ENCODE measurements around the gene SIPA1L2.

Gene SIPA1L2, protein sequence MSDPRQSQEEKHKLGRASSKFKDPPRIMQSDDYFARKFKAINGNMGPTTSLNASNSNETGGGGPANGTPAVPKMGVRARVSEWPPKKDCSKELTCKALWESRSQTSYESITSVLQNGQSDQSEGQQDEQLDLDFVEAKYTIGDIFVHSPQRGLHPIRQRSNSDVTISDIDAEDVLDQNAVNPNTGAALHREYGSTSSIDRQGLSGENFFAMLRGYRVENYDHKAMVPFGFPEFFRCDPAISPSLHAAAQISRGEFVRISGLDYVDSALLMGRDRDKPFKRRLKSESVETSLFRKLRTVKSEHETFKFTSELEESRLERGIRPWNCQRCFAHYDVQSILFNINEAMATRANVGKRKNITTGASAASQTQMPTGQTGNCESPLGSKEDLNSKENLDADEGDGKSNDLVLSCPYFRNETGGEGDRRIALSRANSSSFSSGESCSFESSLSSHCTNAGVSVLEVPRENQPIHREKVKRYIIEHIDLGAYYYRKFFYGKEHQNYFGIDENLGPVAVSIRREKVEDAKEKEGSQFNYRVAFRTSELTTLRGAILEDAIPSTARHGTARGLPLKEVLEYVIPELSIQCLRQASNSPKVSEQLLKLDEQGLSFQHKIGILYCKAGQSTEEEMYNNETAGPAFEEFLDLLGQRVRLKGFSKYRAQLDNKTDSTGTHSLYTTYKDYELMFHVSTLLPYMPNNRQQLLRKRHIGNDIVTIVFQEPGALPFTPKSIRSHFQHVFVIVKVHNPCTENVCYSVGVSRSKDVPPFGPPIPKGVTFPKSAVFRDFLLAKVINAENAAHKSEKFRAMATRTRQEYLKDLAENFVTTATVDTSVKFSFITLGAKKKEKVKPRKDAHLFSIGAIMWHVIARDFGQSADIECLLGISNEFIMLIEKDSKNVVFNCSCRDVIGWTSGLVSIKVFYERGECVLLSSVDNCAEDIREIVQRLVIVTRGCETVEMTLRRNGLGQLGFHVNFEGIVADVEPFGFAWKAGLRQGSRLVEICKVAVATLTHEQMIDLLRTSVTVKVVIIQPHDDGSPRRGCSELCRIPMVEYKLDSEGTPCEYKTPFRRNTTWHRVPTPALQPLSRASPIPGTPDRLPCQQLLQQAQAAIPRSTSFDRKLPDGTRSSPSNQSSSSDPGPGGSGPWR (N-terminal part only)
- long read RNA-seq, donor 1, partial matches to known transcripts: 0 of 2 reads
- long read RNA-seq, donor 1, other reads (novel, unspliced or antisense): 0 of 2 reads
- long read RNA-seq, donor 2, partial matches to known transcripts: 0 of 1 reads
- long read RNA-seq, donor 2, other reads (novel, unspliced or antisense): 0 of 1 reads
- long read RNA-seq, donor 3, partial matches to known transcripts: 0 of 2 reads
- long read RNA-seq, donor 3, other reads (novel, unspliced or antisense): 0 of 2 reads
- long read RNA-seq, donor 4, partial matches to known transcripts: 0 of 4 reads
- long read RNA-seq, donor 4, other reads (novel, unspliced or antisense): 0 of 4 reads
- long read RNA-seq, donor 5: 0 reads
- long read RNA-seq, donor 6, full-length matches to known transcripts: 3 of 3 reads
- long read RNA-seq, donor 6, partial matches to known transcripts: 0 of 3 reads
- long read RNA-seq, donor 6, other reads (novel, unspliced or antisense): 0 of 3 reads
- long read RNA-seq, donor 7: 0 reads
- long read RNA-seq, donor 8, partial matches to known transcripts: 0 of 1 reads
- long read RNA-seq, donor 8, other reads (novel, unspliced or antisense): 0 of 1 reads

DNA sequence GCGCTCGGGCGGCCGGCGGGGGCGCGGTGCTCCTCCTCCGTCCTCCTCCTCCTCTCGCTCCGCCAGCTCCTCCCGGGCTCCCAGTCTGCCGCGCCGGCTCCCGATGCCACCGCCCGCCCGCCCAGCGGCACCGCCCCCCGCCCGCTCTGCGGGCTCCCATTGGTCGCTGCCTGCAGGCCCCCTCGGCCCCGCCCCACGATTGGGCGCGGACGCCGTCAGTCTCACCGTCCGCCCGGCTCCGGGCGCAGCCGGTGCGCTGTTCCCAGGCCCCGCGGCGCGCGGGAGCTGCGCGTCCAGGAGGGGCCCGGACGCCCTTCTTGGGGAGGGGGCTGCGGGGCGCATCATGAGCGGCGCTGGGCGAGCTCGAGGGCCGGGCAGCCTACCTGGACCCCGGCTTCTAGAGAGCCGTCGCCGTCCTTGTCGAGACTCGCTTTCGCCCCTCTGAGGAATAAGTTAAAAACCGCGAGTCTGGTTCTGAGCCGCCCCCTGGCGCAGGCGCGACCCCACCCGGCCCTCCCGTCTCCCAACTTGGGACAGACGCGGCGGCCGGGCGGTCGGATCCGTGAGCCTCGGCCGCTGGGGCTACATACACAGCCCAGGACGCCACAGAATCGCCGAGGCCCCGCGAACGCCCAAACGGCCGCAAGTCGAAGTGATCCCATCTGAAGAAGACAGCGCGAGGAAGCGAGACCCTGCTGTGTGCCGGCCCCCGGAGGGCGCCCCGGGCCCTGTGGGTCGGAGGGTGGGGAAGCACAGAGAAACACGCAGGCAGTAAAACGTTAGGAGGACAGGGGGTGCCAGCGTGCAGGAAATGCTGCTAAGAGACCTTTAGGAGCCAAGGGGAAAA, at the start of gene SIPA1L2:
Gene SIPA1L2 (minus strand): TSS at position 87 of the 847 bp plus-strand sequence. CDS start 114,794 bp downstream, outside the sequence.
- peak; percentile 100 for DNase-seq

DNA sequence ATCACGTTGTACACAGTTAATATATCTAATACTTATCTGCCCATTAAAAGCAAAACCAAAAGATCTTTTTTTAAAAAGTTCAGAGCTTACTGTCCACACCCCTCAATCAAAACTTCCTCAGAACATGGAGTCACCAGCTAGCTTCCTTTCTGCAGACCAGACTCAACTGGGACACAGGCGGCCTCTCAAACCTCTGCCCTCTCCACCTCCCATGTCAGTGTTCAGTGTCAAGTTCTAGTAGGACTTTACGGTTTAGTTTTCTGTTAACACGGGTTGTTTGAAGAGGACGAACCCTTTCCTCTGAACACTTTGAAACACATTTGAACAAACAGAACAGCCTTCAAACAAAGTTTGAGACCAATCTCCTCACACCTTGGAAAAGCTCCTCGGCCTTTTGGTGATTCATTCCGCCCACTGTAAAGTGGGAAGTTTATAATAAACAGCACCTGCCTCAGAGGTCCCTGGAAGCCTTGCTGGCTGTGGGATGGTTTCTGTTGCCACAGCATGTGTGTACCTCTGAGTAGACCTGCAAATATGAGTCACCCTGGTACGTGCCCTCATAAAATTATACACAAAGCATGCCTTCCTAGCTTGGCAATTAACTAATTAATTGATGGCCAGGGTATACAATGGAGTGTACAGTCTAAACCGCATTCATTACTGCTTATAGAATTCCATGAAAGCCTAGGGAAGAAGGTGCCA, 48.4 kb upstream of the SIPA1L2 start:
- no peak for DNase-seq

DNA sequence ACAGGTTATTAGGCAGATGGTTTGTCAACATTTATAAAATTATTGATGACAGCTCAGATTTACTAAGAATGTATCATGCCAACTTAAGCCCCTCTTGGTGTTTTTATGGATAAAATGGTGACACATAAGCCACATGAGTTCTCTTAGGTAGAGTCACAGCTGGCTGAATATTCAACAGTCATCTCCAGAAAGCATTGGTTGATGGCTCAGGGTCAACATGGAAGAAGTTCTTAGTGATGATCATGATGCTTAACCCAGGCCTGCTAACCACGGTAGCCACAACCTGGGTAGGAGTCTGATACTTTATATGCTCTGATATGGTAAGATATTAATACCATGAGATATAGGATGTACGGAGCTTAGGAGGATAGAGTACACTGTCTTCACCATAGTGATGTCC, 46.4 kb upstream of the SIPA1L2 start:
- DNase-seq: no peak

DNA sequence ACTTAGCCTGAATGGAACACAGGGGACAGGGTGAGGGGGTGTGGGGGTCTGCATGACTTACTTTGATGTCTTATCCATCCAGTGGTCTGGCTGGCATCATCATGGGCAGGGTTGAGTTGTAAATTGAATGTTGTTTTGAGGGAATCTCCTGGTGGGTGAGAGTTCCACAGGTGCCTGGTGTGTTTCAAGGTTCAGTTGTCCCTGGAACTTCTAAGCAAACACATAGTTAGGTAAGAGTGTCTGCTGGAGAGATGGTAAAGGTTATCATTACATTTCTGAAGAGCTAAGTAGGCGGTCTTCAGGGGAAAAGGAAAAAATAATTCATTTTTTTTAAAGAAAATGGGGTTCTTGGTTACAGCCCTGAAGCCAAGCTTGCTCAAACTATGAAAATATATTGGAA, 46.0 kb upstream of the SIPA1L2 start:
- DNase-seq: no peak

DNA sequence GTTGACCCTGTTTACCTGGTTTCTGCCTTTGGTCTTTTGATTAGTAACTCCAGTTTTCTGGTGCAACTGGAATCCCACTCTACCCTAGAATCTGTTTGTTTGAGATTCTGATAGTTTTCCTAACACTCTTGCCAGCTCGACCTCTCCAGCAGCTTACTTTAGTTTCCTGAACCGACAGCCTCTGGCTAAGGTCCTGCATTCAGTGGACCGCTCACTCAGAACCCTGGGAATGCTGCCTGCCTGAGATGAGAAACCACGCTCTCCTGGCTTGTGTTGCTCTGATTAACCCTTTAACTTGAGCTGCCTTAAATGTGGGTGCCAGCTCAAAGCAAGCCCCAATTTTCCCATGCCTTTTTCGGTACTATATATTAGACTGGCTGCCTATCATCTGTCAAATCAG, 45.3 kb upstream of the SIPA1L2 start:
- DNase-seq: no peak

DNA sequence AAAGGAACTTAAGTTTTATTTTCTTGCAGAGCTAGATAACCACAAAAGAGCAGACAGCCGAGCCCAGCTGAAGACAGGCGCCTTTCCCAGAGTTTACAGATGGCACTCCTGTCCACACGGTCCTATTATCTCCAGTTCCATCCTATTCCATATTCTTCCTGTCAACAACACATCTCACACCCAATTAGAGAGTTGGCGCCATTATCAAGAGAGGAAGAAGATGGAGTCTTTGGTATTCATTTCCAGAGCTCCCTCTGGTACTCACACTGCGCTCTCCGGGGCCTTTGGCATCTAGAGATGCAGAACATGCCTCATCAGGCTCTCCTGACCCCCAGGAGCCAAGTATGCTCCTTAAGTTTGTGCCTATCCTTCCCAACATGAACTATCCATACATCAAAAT, 43.3 kb upstream of the SIPA1L2 start:
- DNase-seq: no peak

DNA sequence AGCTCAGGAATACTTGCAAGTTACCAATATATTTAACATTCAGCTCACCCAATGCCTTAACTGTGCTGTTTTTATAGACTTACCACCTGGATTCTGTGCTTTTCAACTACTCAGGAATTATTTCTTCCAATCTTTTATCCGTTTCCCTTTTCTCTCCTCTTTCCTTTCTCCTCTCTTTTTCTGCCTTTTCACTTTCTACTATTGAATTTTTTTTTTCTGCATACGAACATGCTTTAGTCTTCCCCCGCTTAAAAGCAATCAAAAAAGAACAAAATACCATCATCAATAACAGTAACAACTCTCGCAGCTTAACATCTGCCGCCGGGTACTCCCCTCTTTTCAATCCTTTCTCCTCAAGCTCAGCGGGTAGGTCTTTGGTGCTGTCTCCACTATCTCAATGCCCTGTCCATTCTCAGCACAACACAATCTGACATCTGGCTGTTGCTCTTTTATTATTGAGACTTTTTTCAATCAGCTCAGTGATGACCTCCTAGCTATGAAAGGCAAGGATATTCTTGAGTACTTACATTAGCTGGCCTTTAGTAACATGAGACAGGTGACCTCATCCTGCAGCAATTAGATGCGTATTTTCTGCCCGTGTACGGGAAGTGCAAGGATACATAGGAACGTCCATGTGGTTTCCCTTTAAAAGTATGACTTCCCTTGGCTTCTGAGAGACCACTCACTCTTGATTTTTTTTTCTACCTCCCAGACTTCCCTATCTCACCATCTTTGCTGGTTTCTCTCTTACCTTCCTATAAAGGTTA, 40.2 kb upstream of the SIPA1L2 start:
- no peak for DNase-seq

DNA sequence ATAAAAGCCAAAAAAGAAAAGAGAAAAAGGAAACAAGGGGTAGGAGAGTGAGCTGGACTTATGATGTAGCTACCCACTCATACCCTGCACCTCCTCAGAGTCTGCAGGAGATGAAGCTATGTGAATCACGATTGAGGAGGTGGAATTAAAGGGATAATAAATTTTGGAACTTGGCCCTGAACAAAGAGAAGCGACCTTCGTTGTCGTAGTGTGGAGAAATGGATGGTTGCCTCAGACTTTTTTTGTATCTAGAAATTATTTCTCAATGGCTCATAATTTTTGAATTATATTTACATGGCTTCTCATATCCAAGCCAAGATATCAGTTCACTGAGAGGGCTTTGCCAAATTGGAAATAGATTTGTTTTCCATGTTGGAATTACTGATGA, 37.8 kb upstream of the SIPA1L2 start:
- no peak for DNase-seq

DNA sequence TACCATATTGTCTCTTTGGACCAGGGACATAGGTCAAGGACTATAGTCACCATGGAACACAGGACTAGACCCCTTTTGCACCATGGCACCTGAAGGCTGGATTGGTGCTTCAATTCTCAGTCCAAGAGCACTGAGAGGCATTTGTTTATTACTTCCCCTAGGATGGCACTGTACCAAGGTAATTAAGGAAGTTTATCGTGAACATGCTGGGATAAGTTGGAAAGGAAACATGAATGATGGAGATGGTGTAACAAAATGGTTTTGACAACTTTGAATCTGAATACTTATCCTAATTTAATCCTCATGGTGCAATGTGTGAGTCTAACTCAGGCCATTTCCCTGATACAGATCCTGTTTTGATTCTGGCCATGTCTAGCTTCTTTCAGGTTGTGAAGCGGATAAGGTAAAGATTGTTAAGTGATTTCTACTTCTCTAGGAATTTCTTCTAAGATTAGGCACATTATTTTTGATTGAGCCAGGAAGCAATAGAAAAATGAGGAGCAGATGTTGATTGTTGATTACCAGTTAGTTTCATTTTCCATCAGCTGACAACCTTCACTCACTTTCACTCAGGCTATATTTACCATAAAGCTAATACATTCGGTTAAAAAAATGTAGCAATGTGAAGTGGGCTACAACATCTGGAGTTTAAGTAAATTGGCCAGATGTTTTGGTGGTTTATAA, 37.3 kb upstream of the SIPA1L2 start:
- DNase-seq: no peak

DNA sequence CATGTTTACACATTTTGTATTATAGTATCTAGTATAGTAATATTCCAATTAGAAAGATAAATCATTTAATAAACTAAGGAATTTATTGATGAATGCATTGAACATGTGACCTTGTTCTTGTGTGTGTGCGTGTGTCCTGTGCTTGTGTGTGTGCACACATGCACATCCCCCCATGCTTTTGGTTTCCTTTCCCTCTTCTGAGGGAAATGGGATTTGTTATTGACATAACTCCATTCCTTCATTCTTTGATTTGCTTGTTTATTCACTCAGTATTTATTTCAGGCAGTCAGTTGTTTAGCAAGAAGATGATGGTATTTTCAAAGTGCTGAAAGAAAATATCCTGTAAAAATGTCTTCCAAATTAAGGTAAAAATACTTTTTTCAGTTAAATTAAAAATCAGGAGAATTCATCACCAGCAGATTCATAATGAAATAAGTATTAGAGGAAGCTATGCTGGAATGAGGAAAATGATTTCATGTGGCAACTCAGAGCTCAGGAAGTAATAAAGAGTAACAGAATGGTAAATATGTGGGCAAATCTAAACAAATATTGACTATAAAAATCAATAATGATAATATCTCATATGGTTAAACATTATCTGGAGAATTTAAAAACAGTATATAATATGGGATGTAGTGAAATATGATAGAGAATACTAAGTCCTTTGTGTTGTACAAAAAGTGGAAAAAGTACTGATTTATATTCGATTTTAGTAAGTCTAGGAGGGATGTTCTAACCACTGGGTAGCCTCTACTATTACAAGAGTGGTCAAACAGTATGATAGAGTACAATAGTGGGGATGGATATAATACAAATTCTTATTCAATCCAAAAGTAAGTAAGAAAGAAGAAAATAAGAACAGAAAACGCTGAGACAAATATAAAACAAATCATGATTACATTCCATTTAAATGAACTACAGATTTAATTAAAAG, 35.2 kb upstream of the SIPA1L2 start:
- DNase-seq: no peak

DNA sequence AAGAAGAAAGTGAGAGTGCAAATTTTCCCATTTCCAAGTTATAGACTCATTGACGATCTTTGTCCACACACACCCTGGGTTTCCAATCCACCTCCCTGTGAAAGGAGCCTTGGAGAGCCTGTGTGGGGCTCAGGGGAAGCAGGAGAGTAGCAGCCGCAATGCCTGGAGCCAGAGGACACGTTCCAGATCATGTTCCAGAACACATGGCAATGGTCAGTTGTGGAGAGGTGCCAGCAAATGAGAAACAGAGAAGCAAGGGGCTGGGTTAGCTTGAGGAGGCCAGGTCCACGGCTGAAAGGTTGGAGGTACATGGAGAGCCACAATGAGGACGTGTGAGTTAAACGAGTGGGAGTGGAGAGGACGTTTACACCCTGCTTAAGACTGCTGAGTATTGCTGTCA, 33.0 kb upstream of the SIPA1L2 start:
- no peak for DNase-seq

DNA sequence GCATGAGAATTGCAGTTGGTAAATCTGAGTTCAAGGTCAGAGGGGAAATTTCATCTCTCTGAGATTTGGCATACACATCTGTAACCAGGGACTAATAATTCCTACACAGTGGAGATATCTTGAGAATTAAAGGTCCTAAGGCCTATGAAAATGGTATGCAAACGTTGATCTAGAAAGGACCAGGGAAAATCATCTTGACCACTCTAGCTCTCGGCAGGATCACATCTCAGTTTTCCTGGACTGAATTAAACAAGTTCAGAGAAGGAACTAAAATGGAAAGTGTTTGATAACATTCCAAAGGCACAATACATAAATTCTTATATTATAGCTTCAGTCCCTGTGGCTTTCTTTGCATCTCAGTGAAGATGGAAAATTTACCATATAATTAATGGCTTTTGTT, 28.5 kb upstream of the SIPA1L2 start:
- DNase-seq: no peak

DNA sequence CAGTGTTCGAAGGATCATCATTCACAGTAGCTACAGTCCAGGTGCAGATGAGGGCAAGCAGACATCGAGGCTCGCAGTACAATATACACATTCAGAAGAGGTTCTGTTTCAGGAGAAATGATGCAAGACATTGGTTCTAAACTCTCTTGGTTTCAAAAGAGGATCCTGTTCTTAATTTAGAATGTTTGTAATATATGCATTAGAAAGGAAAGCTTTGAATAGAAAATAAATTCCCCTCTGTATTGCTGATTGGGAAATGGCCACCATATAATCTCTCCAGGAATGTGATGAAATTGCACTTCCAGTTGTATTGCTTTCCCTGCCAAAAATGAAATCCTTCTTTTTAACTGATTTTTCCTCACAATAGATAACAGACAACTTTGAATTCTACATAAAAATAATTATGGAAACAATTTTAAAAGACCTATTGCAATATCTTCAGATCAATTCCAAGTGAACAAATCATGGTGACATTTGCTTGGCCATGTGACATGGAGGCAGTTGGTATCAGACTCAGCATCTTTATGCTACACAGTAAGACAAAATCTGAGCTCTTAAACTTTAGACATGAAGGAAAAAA, 27.6 kb upstream of the SIPA1L2 start:
- DNase-seq: no peak

DNA sequence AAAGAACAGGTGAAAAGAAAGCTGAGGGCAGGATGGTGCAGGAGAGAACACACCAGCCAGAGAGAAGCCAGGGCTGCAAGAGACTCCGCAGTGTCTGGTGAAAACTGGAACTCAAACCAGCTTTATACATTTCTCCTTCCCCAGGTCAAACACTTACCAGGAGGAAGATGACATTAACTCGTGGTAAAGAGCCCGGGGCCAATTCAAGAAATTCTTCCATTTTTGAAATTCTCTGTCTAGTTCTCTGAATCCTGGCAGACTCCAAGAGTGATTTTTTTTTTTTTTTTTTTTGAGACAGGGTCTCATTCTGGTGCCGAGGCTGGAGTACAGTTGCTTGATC, 25.8 kb upstream of the SIPA1L2 start:
- DNase-seq: no peak

DNA sequence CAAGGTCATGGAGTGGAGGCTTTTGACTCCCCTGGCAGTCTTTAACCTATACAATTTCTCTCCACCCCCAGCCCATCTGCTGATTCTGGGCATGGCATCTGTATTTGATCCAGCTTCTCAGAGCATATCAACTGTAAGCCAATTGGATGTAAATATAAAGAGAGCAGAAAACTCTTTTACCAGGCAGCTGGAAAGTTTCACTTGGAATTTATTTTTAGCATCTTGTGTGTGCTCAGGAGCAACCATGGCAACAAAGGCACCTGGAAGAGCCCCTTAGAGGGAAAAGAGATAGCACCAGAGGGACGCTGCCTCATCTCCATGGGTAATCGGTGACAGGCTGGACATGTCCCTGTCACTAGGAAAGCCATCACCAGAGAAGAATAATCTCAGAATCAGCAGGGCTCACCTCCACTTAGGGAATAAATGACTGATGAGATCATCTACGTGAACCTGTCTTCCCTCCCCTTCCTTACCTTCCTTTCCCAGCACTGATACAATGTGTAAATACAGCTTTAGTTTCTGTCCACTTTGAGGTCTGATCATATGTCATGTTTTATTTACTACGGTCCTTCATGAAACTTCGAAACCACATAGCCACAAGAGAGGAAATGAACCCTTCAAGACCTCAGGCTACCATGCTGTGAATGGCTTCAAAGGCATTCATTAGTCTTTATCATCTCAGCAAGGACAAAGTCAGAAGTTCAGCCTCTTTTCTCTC, 25.3 kb upstream of the SIPA1L2 start:
- DNase-seq: no peak

DNA sequence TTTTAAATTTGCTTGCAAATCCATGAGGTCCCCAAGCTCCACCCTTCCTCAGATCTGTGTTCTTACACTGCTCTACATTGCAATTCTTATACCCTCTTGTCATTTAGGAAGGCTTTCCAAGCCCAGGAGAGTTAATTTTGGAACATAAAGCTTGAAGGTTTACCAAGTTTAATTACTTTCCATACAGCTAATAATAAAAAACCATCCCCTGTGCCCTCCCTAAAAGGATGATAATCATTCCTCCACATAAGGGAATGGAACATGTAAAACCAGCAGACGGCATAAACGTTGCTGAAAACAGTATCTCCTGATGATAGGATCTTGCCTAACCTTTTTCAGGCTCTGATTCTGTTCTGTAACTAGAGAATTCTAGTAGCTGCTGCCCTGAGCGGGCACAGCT, 23.9 kb upstream of the SIPA1L2 start:
- no peak for DNase-seq

DNA sequence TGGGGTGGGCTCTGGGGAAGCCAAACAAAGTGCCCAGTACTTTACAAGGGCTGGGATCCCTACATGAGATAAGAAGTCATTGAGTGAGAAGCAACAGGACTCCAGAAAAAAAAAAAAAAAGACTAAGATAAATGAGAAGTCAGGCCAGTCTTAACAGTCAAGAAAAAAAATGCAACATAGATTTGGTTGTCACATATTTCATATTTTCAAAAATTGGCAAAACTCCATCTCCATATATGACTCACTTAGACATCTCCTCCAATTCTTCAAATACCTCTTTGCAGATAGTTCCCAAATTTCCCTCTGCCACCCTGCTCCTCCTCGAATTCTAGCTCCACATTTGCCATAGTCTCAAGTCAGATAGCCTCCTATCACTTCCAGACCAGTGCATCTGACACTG, 20.9 kb upstream of the SIPA1L2 start:
- DNase-seq: no peak

Data from right kidney (tissue), 9 donors.